ENCODE measurements around the gene CES3. TPM values are rescaled to one million over a fixed set of nuclear protein-coding genes. Genes with fewer than 3 reads are reported as not detected.

Gene CES3
- total and polyA plus RNA-seq, 2 donors (not counting 3 experiments of a cell fraction or from before 2014, with no cell fraction given) = 0.10 TPM; not detected in 1

DNA sequence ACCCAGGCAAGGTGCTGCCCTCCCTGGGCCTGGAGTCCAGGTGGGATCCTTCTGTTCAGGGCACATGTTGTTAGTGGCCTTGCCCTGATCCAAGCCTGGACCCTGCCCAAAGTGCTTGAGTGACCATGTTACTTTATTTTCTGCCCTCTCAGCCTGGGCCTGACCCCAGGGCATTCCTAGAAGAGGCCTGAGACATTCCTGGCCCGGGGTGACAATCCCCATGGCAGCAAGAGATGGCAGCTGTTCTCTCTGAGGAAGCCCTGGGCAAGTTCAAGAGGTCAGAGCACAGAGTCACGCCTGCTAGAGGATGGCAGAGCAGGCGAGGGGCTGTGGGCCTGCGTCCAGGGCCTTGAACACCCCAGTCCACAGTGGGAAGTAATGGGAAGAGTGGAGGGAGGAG, 47.4 kb upstream of the CES3 start:
- Histone ChIP-seq H3K9me3 (replicated peaks; ENCODE audit: control insufficient read depth, insufficient read depth, low read length) (no peaks in the 10 kb centered on the region), H3K79me2 (ENCODE audit: control insufficient read depth, insufficient read depth, low read length) (no peaks in the 10 kb centered on the region), H3K4me3 (replicated peaks in 1 of 3; ENCODE audit: insufficient read depth in 1 of 3, low read depth in 1 of 3, low read length in 3 of 3) (no peak overlapping the region), H3K4me2 (ENCODE audit: insufficient read depth, low read length) (no peak overlapping the region), H2AFZ (ENCODE audit: low read depth, low read length) (no peak overlapping the region), H3K27ac (ENCODE audit: insufficient read depth, low read depth, low read length) (no peak overlapping the region), H3K36me3 (ENCODE audit: control insufficient read depth in 2 of 2, extremely low read depth in 1 of 2, insufficient read depth in 2 of 2, low read length in 2 of 2) (no peaks in the 10 kb centered on the region), H3K4me1 (ENCODE audit: control insufficient read depth, extremely low read depth, insufficient read depth, low read length) (no peaks in the 10 kb centered on the region), H3K9me1 (replicated peaks; ENCODE audit: control insufficient read depth, extremely low read depth, insufficient read depth, low read length) (no peaks in the 10 kb centered on the region), H3K27me3 (ENCODE audit: control insufficient read depth in 2 of 2, insufficient read depth in 2 of 2, low read length in 2 of 2) (peaks cover 0 to 4% of the 10 kb centered on the region in 2 experiments), H4K20me1 (replicated peaks; ENCODE audit: control insufficient read depth, extremely low read depth, insufficient read depth, low read length) (no peaks in the 10 kb centered on the region), H3K9ac (replicated peaks; ENCODE audit: extremely low read depth, insufficient read depth, low read length) (no peak overlapping the region)
- intact Hi-C loops (cut with micrococcal nuclease) = no loop called here
- FAIRE-seq (no peak), DNase-seq (ENCODE audit: low read depth, low spot score) (no peak)
- dilution Hi-C loops (cut with MboI; ENCODE audit: extremely low pct_ligation_motif_present, low sequenced_read_pairs) = no loop called here
- POLR2A ChIA-PET = no interaction called here
- CTCF ChIA-PET = interaction anchor here (1.1 to 1.3 kb wide), 2 partner anchors 15 to 18 kb away, joined by 3 to 5 read pairs; no protein-coding TSS in a partner anchor
- BruUV-seq (replicated peaks) = no TSS peak
- no peak for TF ChIP-seq POLR2AphosphoS5 (IDR thresholded peaks at IDR 0.05; ENCODE audit: insufficient read depth, low read depth, low read length)
- TF ChIP-seq EZH2 (IDR thresholded peaks at IDR 0.05; ENCODE audit: borderline replicate concordance, low read depth, low read length, severe bottlenecking) = no peak
- TF ChIP-seq POLR2A (IDR thresholded peaks at IDR 0.05; ENCODE audit: low read depth, low read length) = no peak
- TF ChIP-seq, protein P1, sequence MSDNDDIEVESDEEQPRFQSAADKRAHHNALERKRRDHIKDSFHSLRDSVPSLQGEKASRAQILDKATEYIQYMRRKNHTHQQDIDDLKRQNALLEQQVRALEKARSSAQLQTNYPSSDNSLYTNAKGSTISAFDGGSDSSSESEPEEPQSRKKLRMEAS (IDR thresholded peaks at IDR 0.05; ENCODE audit: insufficient read depth, insufficient read length) = no peak
- TF ChIP-seq FOS (IDR thresholded peaks at IDR 0.05; ENCODE audit: borderline replicate concordance, insufficient read depth, low read length) = no peak
- TF ChIP-seq JUN (IDR thresholded peaks at IDR 0.05; ENCODE audit: borderline replicate concordance, insufficient read depth, insufficient read length, low read depth) = no peak
- TF ChIP-seq MYC (IDR thresholded peaks at IDR 0.05; ENCODE audit: low read depth, low read length) = no peak
- no peak for TF ChIP-seq GATA2 (IDR thresholded peaks at IDR 0.05; ENCODE audit: insufficient read depth, insufficient read length, low read depth, low read length)
- TF ChIP-seq, protein P2, sequence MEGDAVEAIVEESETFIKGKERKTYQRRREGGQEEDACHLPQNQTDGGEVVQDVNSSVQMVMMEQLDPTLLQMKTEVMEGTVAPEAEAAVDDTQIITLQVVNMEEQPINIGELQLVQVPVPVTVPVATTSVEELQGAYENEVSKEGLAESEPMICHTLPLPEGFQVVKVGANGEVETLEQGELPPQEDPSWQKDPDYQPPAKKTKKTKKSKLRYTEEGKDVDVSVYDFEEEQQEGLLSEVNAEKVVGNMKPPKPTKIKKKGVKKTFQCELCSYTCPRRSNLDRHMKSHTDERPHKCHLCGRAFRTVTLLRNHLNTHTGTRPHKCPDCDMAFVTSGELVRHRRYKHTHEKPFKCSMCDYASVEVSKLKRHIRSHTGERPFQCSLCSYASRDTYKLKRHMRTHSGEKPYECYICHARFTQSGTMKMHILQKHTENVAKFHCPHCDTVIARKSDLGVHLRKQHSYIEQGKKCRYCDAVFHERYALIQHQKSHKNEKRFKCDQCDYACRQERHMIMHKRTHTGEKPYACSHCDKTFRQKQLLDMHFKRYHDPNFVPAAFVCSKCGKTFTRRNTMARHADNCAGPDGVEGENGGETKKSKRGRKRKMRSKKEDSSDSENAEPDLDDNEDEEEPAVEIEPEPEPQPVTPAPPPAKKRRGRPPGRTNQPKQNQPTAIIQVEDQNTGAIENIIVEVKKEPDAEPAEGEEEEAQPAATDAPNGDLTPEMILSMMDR (IDR thresholded peaks at IDR 0.05; ENCODE audit: extremely low read depth in 1 of 2, insufficient read depth in 1 of 2, low read depth in 1 of 2, low read length in 2 of 2) = no peak

Measured in endothelial cell of umbilical vein (primary cell).